DOHH2 (cell line): ENCODE measurements around the gene GJC1.

ENCODE experiments used
- EZH2phosphoT487 ChIP-seq: fragments of 200-600 bp; sonication (generic); IDR thresholded peaks from 2 replicates; pipeline ENCODE4 v1.6.1; 2017; ENCODE audit warnings: borderline replicate concordance, mild to moderate bottlenecking, antibody characterized with exemption, low read length, moderate library complexity, mixed read lengths
- TF ChIP-seq, protein P1 (sequence below): fragments of 200-600 bp; sonication (generic); IDR thresholded peaks from one replicate; pipeline ENCODE4 v1.5.1; 2014; ENCODE audit warnings: antibody characterized with exemption, mild to moderate bottlenecking, low read depth, low read length; ENCODE audit not compliant: poor library complexity, severe bottlenecking

- TF ChIP-seq, protein P1, sequence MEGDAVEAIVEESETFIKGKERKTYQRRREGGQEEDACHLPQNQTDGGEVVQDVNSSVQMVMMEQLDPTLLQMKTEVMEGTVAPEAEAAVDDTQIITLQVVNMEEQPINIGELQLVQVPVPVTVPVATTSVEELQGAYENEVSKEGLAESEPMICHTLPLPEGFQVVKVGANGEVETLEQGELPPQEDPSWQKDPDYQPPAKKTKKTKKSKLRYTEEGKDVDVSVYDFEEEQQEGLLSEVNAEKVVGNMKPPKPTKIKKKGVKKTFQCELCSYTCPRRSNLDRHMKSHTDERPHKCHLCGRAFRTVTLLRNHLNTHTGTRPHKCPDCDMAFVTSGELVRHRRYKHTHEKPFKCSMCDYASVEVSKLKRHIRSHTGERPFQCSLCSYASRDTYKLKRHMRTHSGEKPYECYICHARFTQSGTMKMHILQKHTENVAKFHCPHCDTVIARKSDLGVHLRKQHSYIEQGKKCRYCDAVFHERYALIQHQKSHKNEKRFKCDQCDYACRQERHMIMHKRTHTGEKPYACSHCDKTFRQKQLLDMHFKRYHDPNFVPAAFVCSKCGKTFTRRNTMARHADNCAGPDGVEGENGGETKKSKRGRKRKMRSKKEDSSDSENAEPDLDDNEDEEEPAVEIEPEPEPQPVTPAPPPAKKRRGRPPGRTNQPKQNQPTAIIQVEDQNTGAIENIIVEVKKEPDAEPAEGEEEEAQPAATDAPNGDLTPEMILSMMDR, result no peak
- no peak for TF ChIP-seq EZH2phosphoT487
Measured at GRCh38 chr17:44759916-44760243, 70.2 kb downstream of the GJC1 start.
